PC-9 (cell line): ENCODE data around the gene MAP1LC3B2. TPM values are rescaled to one million over a fixed set of nuclear protein-coding genes. Genes with fewer than 3 reads are reported as not detected.

ENCODE experiments used
- BruUV-seq: library from RNA; stranded (reverse); fragments of 400-500 nt; replicated peaks from 2 replicates; lab custom pipeline; 2021; lab: Mats Ljungman, UMichigan
- CTCF ChIA-PET: fragments of 300-600 bp; sonication (Branson Sonifier 250); formaldehyde crosslinking; loops from one replicate; lab custom pipeline; 2022; ENCODE audit warnings: antibody characterized with exemption; lab: Charles Lee
- POLR2A ChIA-PET: fragments of 300-600 bp; sonication (Branson Sonifier 250); formaldehyde crosslinking; loops from one replicate; lab custom pipeline; 2022; ENCODE audit warnings: antibody characterized with exemption; ENCODE audit not compliant: unreplicated experiment; lab: Charles Lee
- DNase-seq, 2 experiments: peaks; one replicate each; pipeline versions ENCODE4 v3.0.0 to v3.0.0-alpha.2; 2015 to 2022; ENCODE audit warnings: mixed read lengths in 1 of 2
- H2AFZ ChIP-seq: fragments of 200-600 bp; sonication (generic); 2 replicates; pipeline ENCODE4 v1.8.1; 2017; ENCODE audit warnings: antibody characterized with exemption
- H3F3A ChIP-seq: fragments of 200-600 bp; sonication (generic); 2 replicates; pipeline ENCODE4 v1.8.1; 2017; ENCODE audit warnings: antibody characterized with exemption, mild to moderate bottlenecking, low read depth; ENCODE audit not compliant: insufficient read depth
- H3K27ac ChIP-seq: fragments of 200-600 bp; sonication (generic); 2 replicates; pipeline ENCODE4 v1.6.1; 2016; ENCODE audit warnings: mixed run types
- H3K27me3 ChIP-seq: fragments of 200-600 bp; sonication (generic); 2 replicates; pipeline ENCODE4 v1.6.1; 2016; ENCODE audit warnings: low read depth, mixed run types; ENCODE audit not compliant: insufficient read depth
- H3K36me3 ChIP-seq: fragments of 200-600 bp; sonication (generic); 2 replicates; pipeline ENCODE4 v1.6.1; 2016; ENCODE audit warnings: low read depth, mixed run types
- H3K4me1 ChIP-seq: fragments of 200-600 bp; sonication (generic); replicated peaks from 2 replicates; pipeline ENCODE4 v1.6.1; 2016; ENCODE audit warnings: mixed run types; ENCODE audit not compliant: insufficient read depth
- H3K4me2 ChIP-seq: fragments of 200-600 bp; sonication (generic); 2 replicates; pipeline ENCODE4 v1.6.1; 2017; ENCODE audit warnings: mixed run types
- H3K4me3 ChIP-seq: fragments of 200-600 bp; sonication (generic); 2 replicates; pipeline ENCODE4 v1.6.1; 2016; ENCODE audit warnings: mixed run types
- H3K79me2 ChIP-seq: fragments of 200-600 bp; sonication (generic); 2 replicates; pipeline ENCODE4 v1.6.1; 2017; ENCODE audit warnings: low read depth, mixed run types
- H3K9me2 ChIP-seq: fragments of 200-600 bp; sonication (generic); 2 replicates; pipeline ENCODE4 v1.8.1; 2017; ENCODE audit warnings: mild to moderate bottlenecking; ENCODE audit not compliant: insufficient read depth
- H3K9me3 ChIP-seq: fragments of 200-600 bp; sonication (generic); 2 replicates; pipeline ENCODE4 v1.8.1; 2016; ENCODE audit warnings: low read depth; ENCODE audit not compliant: insufficient read depth
- H4K20me1 ChIP-seq: fragments of 200-600 bp; sonication (generic); 2 replicates; pipeline ENCODE4 v1.8.1; 2017; ENCODE audit not compliant: insufficient read depth
- EZH2 ChIP-seq: fragments of 200-600 bp; sonication (generic); IDR thresholded peaks from 2 replicates; pipeline ENCODE4 v1.8.0; 2017; ENCODE audit warnings: antibody characterized with exemption, low read depth
- intact Hi-C: fragments of 100-400 bp; cut with micrococcal nuclease; formaldehyde crosslinking; loops from one replicate; pipeline ENCODE4 v1.10.0; 2022; ENCODE audit not compliant: unreplicated experiment
- total RNA-seq: library from RNA; stranded (reverse); gene quantifications from 2 replicates; pipeline ENCODE4 v1.2.3, GENCODE V29; 2021
- TF ChIP-seq, protein P1 (sequence below): fragments of 200-600 bp; sonication (generic); conservative IDR thresholded peaks from 2 replicates; pipeline ENCODE4 v1.6.1; 2017; ENCODE audit warnings: mixed run types, antibody characterized with exemption, mild to moderate bottlenecking, moderate library complexity

MAP1LC3B2 gene
- total RNA-seq, 1 experiment from 2014 or later, result 1.4 TPM

DNA sequence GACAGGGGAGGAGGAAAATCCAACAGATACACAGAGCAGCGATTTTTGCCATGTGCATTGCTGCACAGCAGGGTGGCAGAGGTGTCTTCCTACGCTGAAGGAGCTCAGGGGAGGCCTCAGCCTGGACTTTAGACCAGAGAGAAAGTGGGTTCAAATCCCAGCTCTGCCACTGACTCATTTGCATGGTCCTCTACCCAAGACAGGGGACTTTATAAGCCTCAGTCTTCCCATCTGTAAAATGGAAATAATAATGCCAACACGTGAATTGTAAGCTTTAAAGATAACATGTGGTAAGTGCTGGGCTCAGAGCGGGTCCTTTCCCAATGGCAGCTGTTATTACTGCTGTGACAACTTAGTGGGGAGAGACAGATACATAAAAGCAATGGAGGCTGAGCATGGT is 62.0 kb downstream of the MAP1LC3B2 start:
- H3K4me1 ChIP-seq, result no peaks in the 10 kb centered on the region
- H3K79me2 ChIP-seq, result no peaks in the 10 kb centered on the region
- no peak overlapping the region for H2AFZ ChIP-seq
- DNase-seq, result no peak
- intact Hi-C loops, result no loop called here
- no peak overlapping the region for H3K27ac ChIP-seq
- BruUV-seq, result no TSS peak
- H4K20me1 ChIP-seq, result no peaks in the 10 kb centered on the region; the same call in 1 of the 2 replicates
- H3K4me3 ChIP-seq, result no peak overlapping the region
- no peaks in the 10 kb centered on the region for H3F3A ChIP-seq
- H3K36me3 ChIP-seq, result no peaks in the 10 kb centered on the region
- H3K27me3 ChIP-seq, result 0 out of 2 replicates have a peak, but pooled peaks cover 6% of the 10 kb centered on the region
- POLR2A ChIA-PET, result no interaction called here
- no peaks in the 10 kb centered on the region for H3K9me2 ChIP-seq
- TF ChIP-seq, protein P1, sequence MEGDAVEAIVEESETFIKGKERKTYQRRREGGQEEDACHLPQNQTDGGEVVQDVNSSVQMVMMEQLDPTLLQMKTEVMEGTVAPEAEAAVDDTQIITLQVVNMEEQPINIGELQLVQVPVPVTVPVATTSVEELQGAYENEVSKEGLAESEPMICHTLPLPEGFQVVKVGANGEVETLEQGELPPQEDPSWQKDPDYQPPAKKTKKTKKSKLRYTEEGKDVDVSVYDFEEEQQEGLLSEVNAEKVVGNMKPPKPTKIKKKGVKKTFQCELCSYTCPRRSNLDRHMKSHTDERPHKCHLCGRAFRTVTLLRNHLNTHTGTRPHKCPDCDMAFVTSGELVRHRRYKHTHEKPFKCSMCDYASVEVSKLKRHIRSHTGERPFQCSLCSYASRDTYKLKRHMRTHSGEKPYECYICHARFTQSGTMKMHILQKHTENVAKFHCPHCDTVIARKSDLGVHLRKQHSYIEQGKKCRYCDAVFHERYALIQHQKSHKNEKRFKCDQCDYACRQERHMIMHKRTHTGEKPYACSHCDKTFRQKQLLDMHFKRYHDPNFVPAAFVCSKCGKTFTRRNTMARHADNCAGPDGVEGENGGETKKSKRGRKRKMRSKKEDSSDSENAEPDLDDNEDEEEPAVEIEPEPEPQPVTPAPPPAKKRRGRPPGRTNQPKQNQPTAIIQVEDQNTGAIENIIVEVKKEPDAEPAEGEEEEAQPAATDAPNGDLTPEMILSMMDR, result no peak
- no peak for TF ChIP-seq EZH2
- H3K9me3 ChIP-seq, result no peaks in the 10 kb centered on the region
- H3K4me2 ChIP-seq, result no peak overlapping the region
- CTCF ChIA-PET, result no interaction called here

DNA sequence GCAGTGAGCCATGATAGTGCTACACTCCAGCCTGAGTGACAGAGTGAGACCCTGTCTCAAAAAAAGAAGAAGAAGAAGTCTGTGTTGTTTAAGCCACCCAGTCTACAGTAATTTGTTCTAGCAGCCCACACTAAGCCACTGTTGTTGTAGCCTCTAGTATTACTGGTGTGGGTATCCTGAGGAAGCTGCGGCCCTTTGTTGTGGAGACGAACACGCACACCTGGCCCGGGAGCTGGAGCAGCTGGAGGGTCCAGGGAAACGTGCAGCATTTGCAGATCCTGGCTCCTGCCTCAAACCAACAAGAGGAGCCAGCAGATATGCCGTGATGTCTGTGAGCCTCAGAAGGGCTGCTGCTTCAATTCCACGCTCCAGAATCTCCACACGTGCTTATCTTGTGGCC is 65.3 kb downstream of the MAP1LC3B2 start:
- POLR2A ChIA-PET, result no interaction called here
- H2AFZ ChIP-seq, result no peak overlapping the region
- BruUV-seq, result no TSS peak
- H3K9me3 ChIP-seq, result no peaks in the 10 kb centered on the region
- no peak overlapping the region for H3K4me2 ChIP-seq
- no peak overlapping the region for H3K4me3 ChIP-seq
- no peaks in the 10 kb centered on the region; the same call in 1 of the 2 replicates for H4K20me1 ChIP-seq
- H3K27me3 ChIP-seq, result 0 out of 2 replicates have a peak, but pooled peaks cover 6% of the 10 kb centered on the region
- DNase-seq, result no peak
- H3K9me2 ChIP-seq, result no peaks in the 10 kb centered on the region
- no peaks in the 10 kb centered on the region for H3F3A ChIP-seq
- H3K79me2 ChIP-seq, result no peaks in the 10 kb centered on the region
- no peaks in the 10 kb centered on the region for H3K36me3 ChIP-seq
- H3K27ac ChIP-seq, result no peak overlapping the region
- TF ChIP-seq, protein P1, result no peak
- TF ChIP-seq EZH2, result no peak
- intact Hi-C loops, result no loop called here
- CTCF ChIA-PET, result interaction anchor here (0.5 kb wide), 1 partner anchor 46 kb away, joined by 5 read pairs; no protein-coding TSS in a partner anchor
- H3K4me1 ChIP-seq, result no peaks in the 10 kb centered on the region

DNA sequence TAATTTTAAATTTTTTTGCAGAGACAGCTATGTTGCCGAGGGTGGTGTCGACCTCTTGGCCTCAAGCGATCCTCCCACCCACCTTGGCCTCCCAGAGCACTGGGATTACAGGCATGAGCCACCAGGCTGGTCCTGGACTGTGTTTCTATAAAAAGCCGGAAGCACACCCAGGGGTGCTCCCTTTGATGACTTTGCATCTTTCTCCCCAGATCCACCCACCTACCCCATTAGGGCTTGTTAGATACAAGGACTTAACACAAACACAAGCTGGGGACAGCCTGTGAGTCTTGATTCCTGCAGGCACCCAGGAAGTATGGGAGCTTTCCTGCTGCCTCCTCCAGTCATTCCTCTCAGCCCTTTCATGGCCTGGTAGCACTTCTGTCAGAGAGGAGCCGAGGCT is 67.0 kb downstream of the MAP1LC3B2 start:
- intact Hi-C loops, result no loop called here
- Histone ChIP-seq H3K27ac (no peak overlapping the region), H3K9me2 (no peaks in the 10 kb centered on the region), H2AFZ (no peak overlapping the region), H3K79me2 (no peaks in the 10 kb centered on the region), H3K4me1 (no peaks in the 10 kb centered on the region), H3K36me3 (no peaks in the 10 kb centered on the region), H3K9me3 (no peaks in the 10 kb centered on the region), H3F3A (no peaks in the 10 kb centered on the region), H3K4me2 (no peak overlapping the region), H3K4me3 (no peak overlapping the region), H3K27me3 (0 out of 2 replicates have a peak, but pooled peaks cover 6% of the 10 kb centered on the region), H4K20me1 (no peaks in the 10 kb centered on the region; the same call in 1 of the 2 replicates)
- ChIA-PET POLR2A (no interaction called here), CTCF (no interaction called here)
- TF ChIP-seq EZH2, result no peak
- DNase-seq, result no peak
- no TSS peak for BruUV-seq

Other genes with a start within 250 kb of the MAP1LC3B2 start
- gene SPRING1, start 178.7 kb downstream of the MAP1LC3B2 start, total RNA-seq, result 29.3 and 32.5 TPM in 2 replicates
- 18.6 and 21.1 TPM in 2 replicates for gene RNFT2, start 178.9 kb downstream of the MAP1LC3B2 start, total RNA-seq